GM12873 (cell line): ENCODE data around the gene KRTAP5-4.
A peak's percentile ranks its signal among the peaks of the same experiment; 100 is the strongest.
"Not testable (repeated sequence)": the region's sequence is repeated elsewhere in the genome, so short reads cannot be mapped to it uniquely, and the experiment has no call there.

ENCODE experiments used
- CTCF ChIP-seq: IDR thresholded peaks from 2 replicates; pipeline ENCODE4 v1.5.1; 2012; ENCODE audit warnings: low read depth, mild to moderate bottlenecking, moderate library complexity, low read length, control low read depth; ENCODE audit not compliant: insufficient read depth; ENCODE audit errors: missing control alignments

Gene KRTAP5-4

GRCh38 chr11:1586699-1587098, 35.2 kb downstream of the KRTAP5-4 start:
- TF ChIP-seq CTCF = no peak

GRCh38 chr11:1584661-1585370, 37.1 kb downstream of the KRTAP5-4 start, which contains the start of gene KRTAP5-1:
TSS of gene KRTAP5-1 (minus strand) at chr11:1585283. CDS start at chr11:1585249, 34 bp downstream.
- TF ChIP-seq CTCF = not testable (repeated sequence)

- TF ChIP-seq CTCF = no peak
These were observed 40.0 kb downstream of the KRTAP5-4 start for GRCh38 chr11:1581976-1582375.

- no peak for TF ChIP-seq CTCF
These were observed 45.1 kb downstream of the KRTAP5-4 start for GRCh38 chr11:1576825-1577224.

GRCh38 chr11:1574933-1575242, 47.0 kb downstream of the KRTAP5-4 start:
- no peak for TF ChIP-seq CTCF

- peak; percentile 83 for TF ChIP-seq CTCF
These were observed 47.6 kb downstream of the KRTAP5-4 start for GRCh38 chr11:1574238-1574932.

- TF ChIP-seq CTCF = no peak
These were observed 48.1 kb downstream of the KRTAP5-4 start for GRCh38 chr11:1573903-1574237.
